GM12878 (cell line): Measurements from ENCODE around the gene RPS6KA2. TPM values are rescaled to one million over a fixed set of nuclear protein-coding genes. Genes with fewer than 3 reads are reported as not detected.

Source experiments
- E2F8 ChIP-seq: fragments of 450-650 bp; IDR thresholded peaks from 2 replicates; pipeline ENCODE4 v1.6.1; 2018; ENCODE audit warnings: mild to moderate bottlenecking, low read depth, moderate library complexity; ENCODE audit not compliant: partially characterized antibody
- EP300 ChIP-seq, 2 experiments: fragments of 150-350 bp in 1 of 2; IDR thresholded peaks; 2 replicates each; pipeline ENCODE4 v1.6.1; 2011 to 2012; ENCODE audit warnings: low read depth in 2 of 2, low read length in 2 of 2, borderline replicate concordance in 1 of 2, improper control_type of control experiment in 1 of 2, inconsistent platforms in 1 of 2; ENCODE audit not compliant: control insufficient read depth in 1 of 2
- POLR2AphosphoS5 ChIP-seq: IDR thresholded peaks from 2 replicates; pipeline ENCODE4 v1.6.1; 2011; ENCODE audit warnings: mild to moderate bottlenecking, low read length, inconsistent platforms
- PRDM15 ChIP-seq: fragments of 450-650 bp; formaldehyde crosslinking; IDR thresholded peaks from 2 replicates; pipeline ENCODE4 v1.4.0; 2020; ENCODE audit warnings: mild to moderate bottlenecking, moderate library complexity
- polyA plus RNA-seq, 11 experiments: library from polyadenylated mRNA; depleted of rRNA in 4 of 11; unstranded in 6 of 11; stranded (reverse) in 5 of 11; fragments of >200 nt; fragmentation: Nextera tagmentation in 4 of 11; fragmentation: Illumina TruSeq in 1 of 11; extraction: Ambion mirVana in 4 of 11; extraction: Trizol in 1 of 11; gene quantifications; 1 replicate in 1 of 11; 2 replicates in 10 of 11; pipeline versions ENCODE4 v1.2.1 to v1.2.3, GENCODE V29; 2011 to 2016; ENCODE audit warnings: inconsistent platforms in 2 of 11, missing spikeins in 2 of 11, low read depth in 1 of 11
- total RNA-seq, 4 experiments: library from RNA; depleted of rRNA in 3 of 4; stranded (reverse); fragments of >200 nt in 3 of 4; fragmentation: Illumina TruSeq in 1 of 4; extraction: Trizol in 1 of 4; gene quantifications; 2 replicates each; pipeline versions ENCODE4 v1.2.1 to v1.2.3, GENCODE V29; 2013 to 2021

The RPS6KA2 gene
- total and polyA plus RNA-seq, 10 of the 15 experiments (the other 5 are each of a cell fraction or from before 2014, with no cell fraction given) = 0.02 to 1.0 (median 0.22) TPM; not detected in 1

- TF ChIP-seq E2F8 = no peak
- no peak for TF ChIP-seq EP300 (IDR thresholded peaks at IDR 0.05; ENCODE audit: borderline replicate concordance in 1 of 2, control insufficient read depth in 1 of 2, low read depth in 2 of 2, low read length in 2 of 2)
- no peak for TF ChIP-seq PRDM15 (CRISPR knock-in tag)
- TF ChIP-seq POLR2AphosphoS5 = no peak
These were observed 30.1 kb downstream of the RPS6KA2 start (continued) for GRCh38 chr6:166596776-166597507.
